Adrenal gland (tissue), 12 donors: ENCODE measurements around the gene TSPOAP1. TPM values are rescaled to one million over a fixed set of nuclear protein-coding genes. Genes with fewer than 3 reads are reported as not detected.
A peak's percentile ranks its signal among the peaks of the same experiment; 100 is the strongest.

Experiments used
- DNase-seq, 7 donors: peaks; one replicate each; pipeline ENCODE4 v3.0.0-alpha.2; 2019 to 2020
- H3K27ac ChIP-seq, 5 donors: fragments of 200-600 bp; sonication (generic) in 4 of 5; 1 replicate in 3 of 5; 2 replicates in 2 of 5; pipeline versions ENCODE4 v1.5.1 to v1.8.0; 2016 to 2020; ENCODE audit warnings: mild to moderate bottlenecking in 1 of 5
- H3K27me3 ChIP-seq: fragments of 200-600 bp; 2 replicates; pipeline ENCODE4 v1.8.0; 2021
- H3K36me3 ChIP-seq, 2 donors: fragments of 200-600 bp; replicated peaks in 1 of 2; 1 replicate in 1 of 2; 2 replicates in 1 of 2; pipeline versions ENCODE4 v1.5.1 to v1.8.0; 2018 to 2022
- H3K4me1 ChIP-seq, 2 donors: fragments of 200-600 bp; replicated peaks in 1 of 2; 1 replicate in 1 of 2; 2 replicates in 1 of 2; pipeline versions ENCODE4 v1.5.1 to v1.8.0; 2018 to 2021
- H3K4me3 ChIP-seq, 4 donors: fragments of 200-600 bp; sonication (generic) in 3 of 4; one replicate each; pipeline ENCODE4 v1.5.1; 2016 to 2018
- H3K9me3 ChIP-seq, 3 donors: fragments of 200-600 bp; sonication (generic) in 1 of 3; replicated peaks in 1 of 3; 1 replicate in 2 of 3; 2 replicates in 1 of 3; pipeline versions ENCODE4 v1.5.1 to v1.8.0; 2016 to 2021
- POLR2A ChIP-seq, 2 donors: fragments of 450-650 bp; IDR thresholded peaks; one replicate each; pipeline ENCODE4 v1.6.1; 2017; ENCODE audit warnings: antibody characterized with exemption in 2 of 2, mild to moderate bottlenecking in 2 of 2, moderate library complexity in 1 of 2
- WGBS, 4 donors: extraction: QIAGEN DNeasy Blood & Tissue Kit in 2 of 4; methylation state at CpG; one replicate each; pipeline versions ENCODE4 v1.1.5 to v1.1.7; 2013 to 2017; 5-methylcytosine and 5-hydroxymethylcytosine counted together
- intact Hi-C, 2 donors: fragments of 100-400 bp; cut with DNase I; formaldehyde crosslinking; loops; one replicate each; pipeline versions ENCODE4 v1.14.1 to v1.15.0; 2022 to 2023
- polyA plus RNA-seq, 3 donors: library from polyadenylated mRNA; stranded (reverse); fragments of 200-250 nt in 2 of 3; fragments of 350-450 nt in 1 of 3; fragmentation: Illumina TruSeq in 1 of 3; extraction: RNeasy Lipid Tissue Mini Kit (QIAGEN cat#74804) in 1 of 3; gene quantifications; one replicate each; pipeline ENCODE4 v1.2.3, GENCODE V29; 2013 to 2014
- total RNA-seq, 9 donors: library from RNA; depleted of rRNA in 4 of 9; stranded (reverse); fragments of >200 nt in 4 of 9; fragments of 120-200 nt in 1 of 9; fragmentation: NEBNext Ultra II Directional in 1 of 9; extraction: Animal tissue kit (Norgen Biotek cat#: 25700) in 1 of 9; gene quantifications; one replicate each; pipeline versions ENCODE4 v1.1.0 to v1.2.4, GENCODE V29; 2013 to 2023
- TF ChIP-seq, protein P1 (sequence below), 6 experiments: fragments of 450-650 bp in 4 of 6; fragments of 200-600 bp in 2 of 6; sonication (generic) in 1 of 6; IDR thresholded peaks; 1 replicate in 5 of 6; 2 replicates in 1 of 6; pipeline versions ENCODE4 v1.5.1 to v1.8.0; 2016 to 2021; ENCODE audit warnings: antibody characterized with exemption in 6 of 6, mild to moderate bottlenecking in 2 of 6, moderate library complexity in 1 of 6
- donor health status: healthy with polysubstance abuse.
- donor health status: Bipolar disorder and iron deficiency.
- donor health status: DM: yes; HTN: yes; CAD: no.
- donor health status: DM: no; HTN: no; CAD: no.
- donor health status: DM: no; HTN: no; CAD: no.
- donor health status: DM: yes; HTN: yes; CAD: no.

TSPOAP1 gene
- total and polyA plus RNA-seq, 12 donors: 4.7 to 140 (median 22.3) TPM

DNA sequence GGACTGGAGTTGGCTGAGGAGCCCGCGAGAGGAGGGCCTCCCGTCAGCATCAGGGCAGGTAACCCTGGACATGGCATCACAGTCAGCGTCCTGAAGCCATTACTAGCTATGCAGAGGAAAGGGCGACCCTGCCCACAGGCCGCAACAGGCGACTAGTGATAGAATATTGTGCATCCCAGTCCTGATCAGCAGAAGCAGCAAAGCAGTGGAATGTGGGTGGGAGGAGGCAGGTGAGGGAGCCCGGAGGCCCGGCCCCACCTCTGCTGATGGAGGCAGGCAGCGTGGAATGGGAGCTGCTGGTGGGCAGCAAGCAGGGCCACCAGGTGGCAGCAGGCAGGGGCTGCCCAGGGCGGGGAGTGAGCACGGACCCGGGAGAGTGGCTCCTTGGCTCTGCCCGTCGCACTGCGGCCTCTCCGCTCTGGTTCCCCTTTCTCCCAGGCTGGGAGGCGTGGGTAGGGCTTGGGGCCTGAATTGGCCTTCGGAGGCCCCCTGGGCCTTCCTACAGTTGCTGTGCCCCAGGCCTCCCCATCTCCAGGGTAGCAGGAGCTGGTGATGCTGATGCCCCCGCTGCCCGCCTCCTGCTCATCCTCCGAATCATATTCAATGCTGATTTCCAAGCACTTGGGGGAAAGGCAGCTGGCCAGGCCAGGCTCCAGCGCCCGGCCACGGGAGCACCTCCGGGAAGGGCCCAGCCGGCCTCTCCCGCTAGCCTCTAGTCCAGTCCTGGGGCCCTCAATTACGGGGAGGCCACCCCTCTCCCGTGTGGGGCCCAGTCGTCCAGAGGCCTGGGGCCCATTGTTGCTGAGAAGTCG lies 20.2 kb downstream of the TSPOAP1 start:
- H3K4me3 ChIP-seq: no peak overlapping the region
- no peaks in the 10 kb centered on the region for H3K36me3 ChIP-seq
- DNase-seq: peak in 4 of 7 donors; percentile 12 to 40 (median 18)
- WGBS, 4 donors: 71 to 85% (median 80%) methylated on average over 18 to 32 of the region's 32 CpGs
- TF ChIP-seq, protein P1, sequence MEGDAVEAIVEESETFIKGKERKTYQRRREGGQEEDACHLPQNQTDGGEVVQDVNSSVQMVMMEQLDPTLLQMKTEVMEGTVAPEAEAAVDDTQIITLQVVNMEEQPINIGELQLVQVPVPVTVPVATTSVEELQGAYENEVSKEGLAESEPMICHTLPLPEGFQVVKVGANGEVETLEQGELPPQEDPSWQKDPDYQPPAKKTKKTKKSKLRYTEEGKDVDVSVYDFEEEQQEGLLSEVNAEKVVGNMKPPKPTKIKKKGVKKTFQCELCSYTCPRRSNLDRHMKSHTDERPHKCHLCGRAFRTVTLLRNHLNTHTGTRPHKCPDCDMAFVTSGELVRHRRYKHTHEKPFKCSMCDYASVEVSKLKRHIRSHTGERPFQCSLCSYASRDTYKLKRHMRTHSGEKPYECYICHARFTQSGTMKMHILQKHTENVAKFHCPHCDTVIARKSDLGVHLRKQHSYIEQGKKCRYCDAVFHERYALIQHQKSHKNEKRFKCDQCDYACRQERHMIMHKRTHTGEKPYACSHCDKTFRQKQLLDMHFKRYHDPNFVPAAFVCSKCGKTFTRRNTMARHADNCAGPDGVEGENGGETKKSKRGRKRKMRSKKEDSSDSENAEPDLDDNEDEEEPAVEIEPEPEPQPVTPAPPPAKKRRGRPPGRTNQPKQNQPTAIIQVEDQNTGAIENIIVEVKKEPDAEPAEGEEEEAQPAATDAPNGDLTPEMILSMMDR (IDR thresholded peaks at IDR 0.05): peak in 2 of 6 experiments; percentile 23 to 25
- no peak for TF ChIP-seq POLR2A (IDR thresholded peaks at IDR 0.05)
- no peaks in the 10 kb centered on the region for H3K27me3 ChIP-seq
- no peak overlapping the region for H3K27ac ChIP-seq
- H3K4me1 ChIP-seq: no peaks in the 10 kb centered on the region
- intact Hi-C loops: loop anchor here in 1 of 2 donors (5.0 kb wide), 1 partner anchor 44 kb away; the partner anchor contains the start of gene SUPT4H1
- H3K9me3 ChIP-seq: no peaks in the 10 kb centered on the region

DNA sequence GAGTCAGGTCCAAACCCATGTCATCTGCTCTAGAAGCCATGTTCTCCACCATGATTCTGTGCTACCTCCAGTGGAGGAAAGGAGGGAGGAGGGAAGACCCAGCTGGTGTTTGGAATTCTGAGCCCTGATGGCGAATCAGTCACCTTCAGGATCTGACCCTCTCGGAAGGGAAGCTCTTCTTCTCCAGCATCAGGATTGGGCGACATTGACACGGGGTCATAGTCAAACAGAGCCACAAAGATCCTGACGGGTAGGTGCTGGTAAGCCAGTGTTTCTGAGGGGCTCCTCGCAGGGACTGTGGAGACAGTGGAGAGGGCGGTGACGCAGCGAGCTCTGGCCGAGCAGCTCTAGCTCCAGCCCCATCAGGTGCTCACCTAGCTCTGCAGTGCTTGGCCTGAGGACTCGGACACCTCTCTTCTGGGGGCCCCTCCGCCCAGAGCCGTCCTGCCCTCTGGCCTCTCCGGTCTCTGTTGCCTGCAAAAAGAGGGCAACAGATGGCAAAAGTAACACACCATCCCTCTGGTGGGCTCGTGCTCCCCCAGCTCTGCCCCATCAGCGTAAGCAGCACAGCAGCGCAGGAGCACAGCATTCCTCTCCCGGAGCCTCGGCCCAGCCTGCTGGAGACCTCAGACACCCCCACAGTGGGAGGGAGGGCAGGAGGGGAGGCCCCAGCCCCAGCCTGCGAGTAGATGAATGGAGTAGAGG lies 21.0 kb downstream of the TSPOAP1 start:
- intact Hi-C loops: loop anchor here in 1 of 2 donors (5.0 kb wide), 1 partner anchor 45 kb away; the partner anchor contains the start of gene SUPT4H1
- H3K27ac ChIP-seq: no peak overlapping the region
- no peaks in the 10 kb centered on the region for H3K36me3 ChIP-seq
- no peak overlapping the region for H3K4me3 ChIP-seq
- no peaks in the 10 kb centered on the region for H3K4me1 ChIP-seq
- no peaks in the 10 kb centered on the region for H3K27me3 ChIP-seq
- H3K9me3 ChIP-seq: no peaks in the 10 kb centered on the region
- peak in 2 of 7 donors; percentile 11 to 35 for DNase-seq
- 85 to 92% (median 87%) methylated on average over 12 to 20 of the region's 20 CpGs for WGBS, 4 donors
- TF ChIP-seq POLR2A (IDR thresholded peaks at IDR 0.05): no peak
- TF ChIP-seq, protein P1 (IDR thresholded peaks at IDR 0.05): no peak

DNA sequence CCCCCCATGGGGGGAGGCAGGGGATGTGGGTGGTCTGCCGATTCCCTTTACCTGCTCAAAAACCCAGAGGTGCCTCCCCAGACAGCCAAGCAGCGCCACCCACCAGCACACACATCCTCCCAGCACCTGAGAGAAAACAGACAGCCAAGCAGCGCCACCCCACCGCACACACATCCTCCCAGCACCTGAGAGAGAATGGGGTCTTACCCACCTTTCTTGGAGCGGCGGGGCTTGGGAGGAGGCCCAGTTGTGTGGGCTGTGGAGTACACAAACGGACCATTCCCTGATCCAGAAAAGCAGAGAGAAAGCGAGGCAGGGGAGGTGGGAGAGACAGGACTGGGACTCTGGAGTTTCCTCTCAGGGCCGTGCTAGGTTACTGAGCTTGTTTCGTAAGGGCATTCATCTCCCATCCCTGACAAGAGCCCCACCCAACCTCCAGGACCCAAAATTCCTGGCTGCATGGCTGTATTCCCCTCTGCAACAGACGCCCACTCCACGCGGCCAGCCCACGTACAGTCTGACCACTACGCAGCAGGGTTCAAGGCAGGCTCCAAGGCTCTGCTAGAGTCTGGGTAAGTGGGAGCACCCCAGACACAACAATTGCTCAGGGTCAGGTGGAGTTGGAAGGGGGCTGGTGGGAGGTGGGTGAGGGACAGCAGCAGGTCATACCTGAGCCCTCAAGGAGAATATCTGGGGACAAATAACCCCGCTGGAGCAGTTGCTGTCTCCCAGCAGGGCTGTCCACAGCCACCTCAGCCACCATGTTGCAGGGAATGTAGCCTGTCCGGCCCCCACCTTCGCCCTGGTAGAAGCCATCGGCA lies 22.3 kb downstream of the TSPOAP1 start:
- Histone ChIP-seq H3K4me3 (no peak overlapping the region), H3K27me3 (no peaks in the 10 kb centered on the region), H3K9me3 (no peaks in the 10 kb centered on the region), H3K4me1 (no peaks in the 10 kb centered on the region), H3K27ac (no peak overlapping the region), H3K36me3 (no peaks in the 10 kb centered on the region)
- 84 to 93% (median 90%) methylated on average over 12 to 19 of the region's 19 CpGs for WGBS, 4 donors
- peak in 1 of 7 donors; percentile 2 for DNase-seq
- intact Hi-C loops: loop anchor here in 1 of 2 donors (5.0 kb wide), 1 partner anchor 46 kb away; the partner anchor contains the start of gene SUPT4H1
- TF ChIP-seq, protein P1 (IDR thresholded peaks at IDR 0.05): no peak
- no peak for TF ChIP-seq POLR2A (IDR thresholded peaks at IDR 0.05)
